Measurements from ENCODE around the gene CADM2.

Gene CADM2

DNA sequence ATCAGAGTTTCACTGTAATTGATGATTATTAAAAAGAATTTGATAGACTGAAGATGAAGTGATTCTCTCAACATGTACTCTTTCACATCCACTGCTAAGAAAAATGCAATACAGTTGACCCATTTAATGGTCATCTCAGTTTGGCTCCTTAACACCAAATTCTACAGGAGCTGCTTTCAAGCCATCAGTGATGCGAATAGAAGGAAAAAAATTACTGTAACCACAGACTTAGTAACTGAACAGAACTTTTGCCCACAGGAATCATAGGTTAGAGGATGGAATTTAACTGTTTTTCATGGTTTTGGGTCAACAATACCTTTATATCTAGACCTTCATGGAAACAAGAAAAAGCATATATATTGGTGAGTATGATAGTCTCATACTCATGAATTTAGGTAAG is 633.5 kb downstream of the CADM2 start:
- H3K27me3 ChIP-seq (ENCODE audit: insufficient read depth, low read length): no peaks in the 10 kb centered on the region
- H2AFZ ChIP-seq (ENCODE audit: low read depth, low read length): no peak overlapping the region
- peaks cover 9% of the 10 kb centered on the region for H3K4me1 ChIP-seq (ENCODE audit: insufficient read depth, low read length)
- no peaks in the 10 kb centered on the region for H3K9me3 ChIP-seq (ENCODE audit: low read length)
- H3K4me3 ChIP-seq (ENCODE audit: low read length): no peak overlapping the region
- H3K36me3 ChIP-seq (ENCODE audit: insufficient read depth, low read length): no peaks in the 10 kb centered on the region

GRCh38 chr3:85594676-85595075 is 635.9 kb downstream of the CADM2 start:
- Histone ChIP-seq H3K4me3 (ENCODE audit: low read length) (no peak overlapping the region), H2AFZ (ENCODE audit: low read depth, low read length) (no peak overlapping the region), H3K9me3 (ENCODE audit: low read length) (no peaks in the 10 kb centered on the region), H3K27me3 (ENCODE audit: insufficient read depth, low read length) (no peaks in the 10 kb centered on the region), H3K36me3 (ENCODE audit: insufficient read depth, low read length) (no peaks in the 10 kb centered on the region), H3K4me1 (ENCODE audit: insufficient read depth, low read length) (no peaks in the 10 kb centered on the region)

GRCh38 chr3:85603378-85603777 is 644.6 kb downstream of the CADM2 start:
- no peak overlapping the region for H2AFZ ChIP-seq (ENCODE audit: low read depth, low read length)
- H3K36me3 ChIP-seq (ENCODE audit: insufficient read depth, low read length): no peaks in the 10 kb centered on the region
- H3K4me3 ChIP-seq (ENCODE audit: low read length): no peak overlapping the region
- no peaks in the 10 kb centered on the region for H3K9me3 ChIP-seq (ENCODE audit: low read length)
- no peaks in the 10 kb centered on the region for H3K27me3 ChIP-seq (ENCODE audit: insufficient read depth, low read length)
- H3K4me1 ChIP-seq (ENCODE audit: insufficient read depth, low read length): peaks cover 8% of the 10 kb centered on the region

GRCh38 chr3:85604641-85605040 is 645.9 kb downstream of the CADM2 start:
- peaks cover 8% of the 10 kb centered on the region for H3K4me1 ChIP-seq (ENCODE audit: insufficient read depth, low read length)
- H3K36me3 ChIP-seq (ENCODE audit: insufficient read depth, low read length): no peaks in the 10 kb centered on the region
- no peaks in the 10 kb centered on the region for H3K9me3 ChIP-seq (ENCODE audit: low read length)
- H2AFZ ChIP-seq (ENCODE audit: low read depth, low read length): no peak overlapping the region
- no peak overlapping the region for H3K4me3 ChIP-seq (ENCODE audit: low read length)
- H3K27me3 ChIP-seq (ENCODE audit: insufficient read depth, low read length): no peaks in the 10 kb centered on the region

DNA sequence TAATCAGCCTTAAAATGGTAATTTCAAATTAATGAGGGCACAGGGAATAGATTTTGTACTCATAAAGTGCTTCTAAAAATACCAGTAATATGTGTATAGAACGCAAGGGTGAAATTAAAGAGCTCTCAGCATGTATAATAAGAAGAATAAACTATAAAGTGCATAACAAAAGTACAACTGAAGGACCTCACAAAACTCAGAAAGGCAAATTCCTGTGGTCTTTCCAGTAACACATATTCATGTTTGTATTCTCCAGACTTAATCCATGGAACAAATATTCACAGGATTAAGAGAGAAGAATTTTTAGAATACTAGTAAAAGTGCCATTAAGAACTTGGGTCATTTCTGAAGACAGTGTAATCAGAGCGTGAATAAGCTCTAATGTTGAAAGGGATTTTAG is 646.3 kb downstream of the CADM2 start:
- no peak overlapping the region for H3K4me3 ChIP-seq (ENCODE audit: low read length)
- H3K4me1 ChIP-seq (ENCODE audit: insufficient read depth, low read length): peaks cover 8% of the 10 kb centered on the region
- no peaks in the 10 kb centered on the region for H3K9me3 ChIP-seq (ENCODE audit: low read length)
- H3K36me3 ChIP-seq (ENCODE audit: insufficient read depth, low read length): no peaks in the 10 kb centered on the region
- no peak overlapping the region for H2AFZ ChIP-seq (ENCODE audit: low read depth, low read length)
- no peaks in the 10 kb centered on the region for H3K27me3 ChIP-seq (ENCODE audit: insufficient read depth, low read length)

- H3K36me3 ChIP-seq (ENCODE audit: insufficient read depth, low read length): no peaks in the 10 kb centered on the region
- H3K27me3 ChIP-seq (ENCODE audit: insufficient read depth, low read length): no peaks in the 10 kb centered on the region
- H3K4me1 ChIP-seq (ENCODE audit: insufficient read depth, low read length): peaks cover 2% of the 10 kb centered on the region
- no peak overlapping the region for H3K4me3 ChIP-seq (ENCODE audit: low read length)
- no peaks in the 10 kb centered on the region for H3K9me3 ChIP-seq (ENCODE audit: low read length)
- H2AFZ ChIP-seq (ENCODE audit: low read depth, low read length): no peak overlapping the region
These were observed 667.9 kb downstream of the CADM2 start for GRCh38 chr3:85626662-85627061.

GRCh38 chr3:85627932-85628331 is 669.1 kb downstream of the CADM2 start:
- H3K4me3 ChIP-seq (ENCODE audit: low read length): no peak overlapping the region
- no peaks in the 10 kb centered on the region for H3K27me3 ChIP-seq (ENCODE audit: insufficient read depth, low read length)
- H2AFZ ChIP-seq (ENCODE audit: low read depth, low read length): no peak overlapping the region
- H3K4me1 ChIP-seq (ENCODE audit: insufficient read depth, low read length): peaks cover 2% of the 10 kb centered on the region
- H3K9me3 ChIP-seq (ENCODE audit: low read length): no peaks in the 10 kb centered on the region
- no peaks in the 10 kb centered on the region for H3K36me3 ChIP-seq (ENCODE audit: insufficient read depth, low read length)

DNA sequence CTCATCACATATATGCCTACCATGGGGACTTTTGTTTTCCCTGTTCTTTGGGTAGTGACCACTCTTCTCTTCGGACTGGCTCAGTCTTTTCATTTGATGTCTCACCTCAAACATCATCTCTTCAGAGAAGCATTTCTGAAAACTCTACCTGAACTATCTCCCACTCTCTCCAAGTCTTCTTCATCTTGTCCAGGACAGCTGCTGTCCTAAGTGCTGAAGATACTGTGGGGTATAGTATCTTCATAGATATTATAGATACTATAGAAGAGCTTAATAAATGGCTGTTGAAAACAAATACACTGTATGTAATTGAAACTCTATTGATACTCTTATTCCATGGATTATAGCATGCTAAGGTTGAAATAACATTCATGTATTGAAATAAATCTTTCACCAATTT is 672.3 kb downstream of the CADM2 start:
- Histone ChIP-seq H2AFZ (ENCODE audit: low read depth, low read length) (no peak overlapping the region), H3K4me1 (ENCODE audit: insufficient read depth, low read length) (peaks cover 2% of the 10 kb centered on the region), H3K4me3 (ENCODE audit: low read length) (no peak overlapping the region), H3K27me3 (ENCODE audit: insufficient read depth, low read length) (no peaks in the 10 kb centered on the region), H3K9me3 (ENCODE audit: low read length) (no peaks in the 10 kb centered on the region), H3K36me3 (ENCODE audit: insufficient read depth, low read length) (no peaks in the 10 kb centered on the region)

GRCh38 chr3:85632921-85633320 is 674.1 kb downstream of the CADM2 start:
- H3K4me3 ChIP-seq (ENCODE audit: low read length): no peak overlapping the region
- H3K36me3 ChIP-seq (ENCODE audit: insufficient read depth, low read length): no peaks in the 10 kb centered on the region
- H3K9me3 ChIP-seq (ENCODE audit: low read length): no peaks in the 10 kb centered on the region
- no peaks in the 10 kb centered on the region for H3K27me3 ChIP-seq (ENCODE audit: insufficient read depth, low read length)
- H3K4me1 ChIP-seq (ENCODE audit: insufficient read depth, low read length): no peaks in the 10 kb centered on the region
- no peak overlapping the region for H2AFZ ChIP-seq (ENCODE audit: low read depth, low read length)

DNA sequence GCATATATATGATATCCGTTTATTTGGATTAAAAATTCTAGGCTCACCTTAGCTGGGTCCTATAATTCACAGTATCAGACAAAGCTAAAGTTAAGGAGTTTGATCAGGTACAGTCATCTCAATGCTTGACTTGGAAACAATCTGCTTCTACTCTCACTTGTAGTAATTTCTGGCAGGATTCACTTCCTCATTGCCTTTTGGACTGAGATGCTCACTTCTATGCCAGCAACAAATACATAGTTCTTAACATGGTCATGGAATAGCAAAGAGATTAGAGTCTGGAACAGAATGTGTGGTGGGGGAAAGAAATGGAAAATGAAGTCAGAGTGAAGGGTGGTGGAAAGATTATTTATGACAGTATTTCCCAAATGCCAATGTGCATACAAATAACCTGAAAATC is 693.6 kb downstream of the CADM2 start:
- no peak overlapping the region for H2AFZ ChIP-seq (ENCODE audit: low read depth, low read length)
- no peaks in the 10 kb centered on the region for H3K4me1 ChIP-seq (ENCODE audit: insufficient read depth, low read length)
- H3K4me3 ChIP-seq (ENCODE audit: low read length): no peak overlapping the region
- no peaks in the 10 kb centered on the region for H3K27me3 ChIP-seq (ENCODE audit: insufficient read depth, low read length)
- no peaks in the 10 kb centered on the region for H3K36me3 ChIP-seq (ENCODE audit: insufficient read depth, low read length)
- H3K9me3 ChIP-seq (ENCODE audit: low read length): no peaks in the 10 kb centered on the region

DNA sequence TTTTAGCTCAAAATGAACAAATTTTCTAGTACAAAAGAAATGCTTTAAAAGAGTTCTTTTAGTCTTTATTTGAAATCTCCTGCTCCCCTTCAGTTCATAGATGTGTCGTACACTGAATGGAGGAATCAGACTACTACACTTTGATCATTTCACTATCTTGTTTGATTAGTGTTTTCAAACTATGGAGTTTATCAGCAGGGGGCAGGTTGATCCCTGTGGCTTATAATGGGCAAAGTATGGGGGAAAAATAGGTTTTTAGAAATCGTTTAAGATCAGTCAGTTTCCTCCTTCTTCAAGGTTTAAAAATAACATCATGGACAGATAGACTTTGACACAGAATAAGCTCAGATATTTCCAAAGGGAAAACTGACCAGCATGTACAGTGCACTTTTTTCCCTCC is 701.7 kb downstream of the CADM2 start:
- H3K9me3 ChIP-seq (ENCODE audit: low read length): no peaks in the 10 kb centered on the region
- no peak overlapping the region for H2AFZ ChIP-seq (ENCODE audit: low read depth, low read length)
- no peak overlapping the region for H3K4me3 ChIP-seq (ENCODE audit: low read length)
- no peaks in the 10 kb centered on the region for H3K27me3 ChIP-seq (ENCODE audit: insufficient read depth, low read length)
- H3K4me1 ChIP-seq (ENCODE audit: insufficient read depth, low read length): peaks cover 5% of the 10 kb centered on the region
- no peaks in the 10 kb centered on the region for H3K36me3 ChIP-seq (ENCODE audit: insufficient read depth, low read length)

- Histone ChIP-seq H3K27me3 (ENCODE audit: insufficient read depth, low read length) (no peaks in the 10 kb centered on the region), H3K4me3 (ENCODE audit: low read length) (no peak overlapping the region), H3K36me3 (ENCODE audit: insufficient read depth, low read length) (no peaks in the 10 kb centered on the region), H2AFZ (ENCODE audit: low read depth, low read length) (no peak overlapping the region), H3K9me3 (ENCODE audit: low read length) (no peaks in the 10 kb centered on the region), H3K4me1 (ENCODE audit: insufficient read depth, low read length) (peaks cover 5% of the 10 kb centered on the region)
These were observed 703.7 kb downstream of the CADM2 start for GRCh38 chr3:85662462-85662861.

DNA sequence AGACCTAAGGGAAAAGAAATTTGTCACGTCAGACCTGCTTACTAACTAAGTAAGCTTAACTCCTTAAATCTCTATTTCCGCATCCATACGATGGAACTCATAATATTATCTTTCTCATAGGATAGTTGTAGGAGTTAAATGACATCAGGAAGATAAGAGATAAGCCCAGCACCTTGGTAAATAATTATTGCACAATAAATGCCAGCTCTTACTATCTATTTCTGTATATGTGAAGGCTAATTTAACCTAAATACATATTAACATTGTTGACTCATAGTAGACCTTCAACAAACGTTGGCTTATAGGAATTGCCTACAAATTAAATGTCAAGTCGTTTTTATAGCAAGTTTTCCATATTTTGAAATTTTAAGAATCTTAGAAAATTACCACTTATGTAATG is 709.0 kb downstream of the CADM2 start:
- no peaks in the 10 kb centered on the region for H3K4me1 ChIP-seq (ENCODE audit: insufficient read depth, low read length)
- no peaks in the 10 kb centered on the region for H3K27me3 ChIP-seq (ENCODE audit: insufficient read depth, low read length)
- H3K36me3 ChIP-seq (ENCODE audit: insufficient read depth, low read length): no peaks in the 10 kb centered on the region
- H3K9me3 ChIP-seq (ENCODE audit: low read length): no peaks in the 10 kb centered on the region
- H2AFZ ChIP-seq (ENCODE audit: low read depth, low read length): no peak overlapping the region
- no peak overlapping the region for H3K4me3 ChIP-seq (ENCODE audit: low read length)

DNA sequence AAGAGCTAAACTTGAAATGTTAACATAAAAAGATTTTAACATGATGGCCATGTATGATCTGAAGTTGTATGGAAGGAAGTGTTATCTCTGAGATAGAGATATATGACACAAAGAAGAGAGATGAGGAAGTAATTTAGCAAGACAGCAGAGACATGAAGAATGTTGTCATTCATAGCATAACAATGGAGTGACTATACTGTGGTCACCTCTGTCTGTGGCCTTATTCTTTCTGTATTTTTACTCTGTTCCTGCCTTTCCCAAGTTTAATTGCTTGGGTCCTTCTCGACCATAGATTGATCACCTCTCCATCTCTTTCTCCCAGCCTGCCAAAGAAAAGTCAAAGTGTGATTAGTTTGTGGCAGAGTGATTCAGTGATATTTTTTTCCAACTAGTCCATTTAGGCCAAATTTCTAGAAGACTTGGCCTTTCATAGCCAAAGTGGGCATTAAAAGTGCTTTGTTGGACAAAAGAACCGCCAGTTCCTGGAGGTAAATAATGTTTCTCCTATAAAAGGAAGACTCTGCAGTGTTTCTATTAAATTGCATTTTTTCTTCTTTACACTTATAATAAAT is 711.9 kb downstream of the CADM2 start:
- H2AFZ ChIP-seq (ENCODE audit: low read depth, low read length): no peak overlapping the region
- no peaks in the 10 kb centered on the region for H3K4me1 ChIP-seq (ENCODE audit: insufficient read depth, low read length)
- no peaks in the 10 kb centered on the region for H3K36me3 ChIP-seq (ENCODE audit: insufficient read depth, low read length)
- no peaks in the 10 kb centered on the region for H3K27me3 ChIP-seq (ENCODE audit: insufficient read depth, low read length)
- no peaks in the 10 kb centered on the region for H3K9me3 ChIP-seq (ENCODE audit: low read length)
- no peak overlapping the region for H3K4me3 ChIP-seq (ENCODE audit: low read length)
